HG03469 (cell line): ENCODE measurements around the gene ADCK1.
"Not testable (repeated sequence)": the region's sequence is repeated elsewhere in the genome, so short reads cannot be mapped to it uniquely, and the experiment has no call there.

Experiments
- ATAC-seq: cut with Tn5 transposase; IDR thresholded peaks from one replicate; pipeline ENCODE4 v1.9.1; 2021; ENCODE audit warnings: mild to moderate bottlenecking, moderate library complexity, moderate number of reproducible peaks; ENCODE audit not compliant: unreplicated experiment

ADCK1 gene

GRCh38 chr14:77805706-77806105, 5.8 kb downstream of the ADCK1 start:
- ATAC-seq, result no peak

- no peak for ATAC-seq
Measured at GRCh38 chr14:77808250-77808649, 8.3 kb downstream of the ADCK1 start.

- ATAC-seq, result no peak
Measured at GRCh38 chr14:77809011-77809410, 9.1 kb downstream of the ADCK1 start.

DNA sequence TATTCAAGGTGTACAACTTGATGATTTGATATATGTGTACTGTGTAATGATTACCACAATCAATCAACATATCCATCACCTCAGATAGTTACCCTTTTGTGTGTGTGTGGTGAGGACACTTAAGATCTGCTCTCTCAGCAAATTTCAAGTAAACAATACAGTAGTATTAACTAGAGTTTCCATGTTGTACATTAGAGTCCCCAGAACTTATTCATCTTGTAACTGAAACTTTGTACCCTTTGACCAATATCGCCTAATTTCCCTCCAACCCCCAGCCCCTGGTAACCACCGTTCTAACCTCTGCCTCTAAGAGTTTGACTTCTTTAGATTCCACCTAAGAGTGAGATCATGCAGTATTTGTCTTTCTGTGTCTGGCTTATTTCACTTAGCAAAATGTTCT, 12.1 kb downstream of the ADCK1 start:
- ATAC-seq, result peak; percentile 52

- ATAC-seq, result not testable (repeated sequence)
Measured at GRCh38 chr14:77812682-77813081, 12.8 kb downstream of the ADCK1 start.

DNA sequence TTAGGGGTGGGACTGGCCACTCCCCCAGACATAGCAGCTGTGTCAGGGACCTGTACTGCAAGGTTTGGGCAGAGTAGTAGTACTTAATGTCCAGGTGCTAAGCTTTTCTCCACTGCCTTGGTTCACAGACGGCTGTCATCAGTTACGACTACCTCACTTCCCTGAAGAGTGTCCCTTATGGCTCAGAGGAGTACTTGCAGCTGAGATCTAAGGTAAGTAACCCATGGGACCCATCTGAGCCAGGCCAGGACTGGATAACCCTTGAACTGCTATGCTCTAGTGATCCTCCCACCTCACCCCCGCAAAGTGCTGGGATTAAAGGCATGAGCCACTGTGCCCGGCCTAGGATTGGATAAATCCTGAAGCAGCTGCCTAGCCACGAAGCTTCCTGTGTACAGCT, 22.4 kb downstream of the ADCK1 start:
- no peak for ATAC-seq

DNA sequence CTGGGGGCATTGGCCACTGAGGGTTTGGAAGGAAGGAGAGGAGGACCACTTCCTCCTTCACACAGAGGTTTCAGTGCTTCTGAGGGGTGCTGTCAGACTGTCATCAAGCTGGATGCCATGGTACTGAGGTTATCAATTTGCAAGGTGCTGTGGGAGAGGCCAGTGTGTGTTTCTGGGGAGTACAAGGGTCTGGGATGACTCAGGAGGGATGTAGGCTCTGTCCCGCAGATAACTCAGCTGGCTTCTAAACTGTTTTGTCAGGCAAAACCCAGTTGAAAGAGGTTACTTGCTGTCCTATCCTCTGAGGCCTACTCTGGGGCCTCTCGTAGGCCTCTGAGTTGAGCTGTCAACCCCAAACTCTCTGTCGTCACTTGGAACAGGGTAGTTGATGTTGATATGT, 22.8 kb downstream of the ADCK1 start:
- no peak for ATAC-seq

DNA sequence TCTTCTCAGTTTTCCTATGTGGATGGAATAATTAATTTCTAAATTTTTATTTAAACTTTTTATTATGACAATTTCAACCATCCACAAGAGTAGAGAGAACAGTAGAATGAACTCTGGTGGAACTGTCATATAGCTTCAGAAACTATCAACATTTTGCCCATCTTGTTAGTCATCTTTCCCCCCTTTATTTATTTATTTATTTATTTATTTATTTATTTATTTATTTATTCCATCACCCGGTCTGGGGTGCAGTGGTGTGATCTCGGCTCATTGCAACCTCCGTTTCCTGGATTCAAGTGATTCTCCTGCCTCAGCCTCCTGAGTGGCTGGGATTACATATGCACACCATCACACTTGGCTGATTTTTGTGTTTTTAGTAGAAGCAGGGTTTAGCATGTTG, 23.5 kb downstream of the ADCK1 start:
- ATAC-seq, result no peak

DNA sequence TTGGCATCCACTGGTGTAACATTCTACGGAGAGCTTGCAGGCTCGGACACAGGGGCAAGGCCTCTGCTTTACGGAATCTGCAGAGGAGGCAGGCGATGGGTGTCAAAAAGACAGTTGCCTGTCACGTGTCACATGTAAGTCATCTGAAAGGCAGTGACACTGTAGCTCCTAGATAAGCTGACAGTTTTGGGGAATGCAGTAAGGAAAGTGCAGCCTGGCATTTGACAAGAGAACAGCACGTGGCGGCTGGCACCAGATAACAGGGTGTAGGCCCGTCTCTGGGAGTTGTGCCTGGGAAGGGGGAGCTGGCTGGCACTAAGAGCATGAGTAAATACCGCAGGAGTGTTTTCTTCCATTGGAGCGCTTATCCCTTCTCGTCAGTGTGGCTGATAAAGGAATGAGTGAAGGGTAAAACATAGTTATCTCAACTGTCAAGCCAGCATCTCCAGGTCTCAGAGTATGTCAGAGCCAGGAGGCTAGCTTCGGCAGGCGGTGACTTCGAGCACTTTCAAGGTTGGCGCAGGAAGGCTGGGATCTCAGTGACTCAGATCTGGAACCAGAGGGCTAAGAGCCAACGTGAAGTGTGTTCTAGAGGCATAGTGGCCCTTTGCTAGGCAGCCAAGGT, 26.1 kb downstream of the ADCK1 start:
- ATAC-seq, result no peak

DNA sequence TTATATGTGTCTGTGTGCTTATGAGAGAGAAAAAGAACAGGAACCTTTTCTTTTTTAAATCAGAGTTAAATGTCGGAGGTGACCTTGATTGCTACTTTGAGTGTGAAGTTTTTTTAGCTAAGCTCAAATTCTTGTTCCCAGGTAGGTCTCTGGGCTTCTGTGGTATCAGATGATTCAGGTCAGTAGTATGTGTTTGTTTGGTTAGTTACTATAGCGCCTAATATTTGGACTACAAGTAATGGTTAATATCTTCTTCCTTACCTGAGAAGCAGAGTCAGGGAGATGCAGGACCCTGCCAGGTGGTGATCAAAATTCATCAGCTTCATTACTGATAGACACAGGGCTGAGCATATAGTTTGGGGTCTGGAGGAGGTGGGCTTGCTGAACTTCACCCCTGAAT, 30.8 kb downstream of the ADCK1 start:
- ATAC-seq, result no peak

DNA sequence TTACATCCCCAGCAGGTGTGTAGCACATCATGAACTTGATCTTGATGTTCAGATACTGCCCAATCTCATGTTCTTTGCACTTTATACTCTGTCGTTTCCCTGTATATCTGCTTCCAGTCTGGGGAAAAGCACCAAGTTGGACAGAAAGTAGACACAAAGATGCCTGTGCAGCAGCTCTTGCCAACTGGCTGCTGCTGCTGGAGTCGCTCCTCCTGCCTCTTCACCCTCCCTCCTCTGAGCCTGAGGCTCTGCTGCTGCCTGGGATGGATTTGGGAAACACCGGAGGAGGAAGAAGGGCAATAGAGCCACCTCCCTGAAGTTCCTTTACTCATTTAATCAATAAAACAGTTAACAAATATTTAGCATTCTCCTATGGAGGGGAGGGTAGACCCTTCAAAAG, 32.4 kb downstream of the ADCK1 start:
- ATAC-seq, result no peak

GRCh38 chr14:77837926-77838325, 38.0 kb downstream of the ADCK1 start:
- ATAC-seq, result no peak

DNA sequence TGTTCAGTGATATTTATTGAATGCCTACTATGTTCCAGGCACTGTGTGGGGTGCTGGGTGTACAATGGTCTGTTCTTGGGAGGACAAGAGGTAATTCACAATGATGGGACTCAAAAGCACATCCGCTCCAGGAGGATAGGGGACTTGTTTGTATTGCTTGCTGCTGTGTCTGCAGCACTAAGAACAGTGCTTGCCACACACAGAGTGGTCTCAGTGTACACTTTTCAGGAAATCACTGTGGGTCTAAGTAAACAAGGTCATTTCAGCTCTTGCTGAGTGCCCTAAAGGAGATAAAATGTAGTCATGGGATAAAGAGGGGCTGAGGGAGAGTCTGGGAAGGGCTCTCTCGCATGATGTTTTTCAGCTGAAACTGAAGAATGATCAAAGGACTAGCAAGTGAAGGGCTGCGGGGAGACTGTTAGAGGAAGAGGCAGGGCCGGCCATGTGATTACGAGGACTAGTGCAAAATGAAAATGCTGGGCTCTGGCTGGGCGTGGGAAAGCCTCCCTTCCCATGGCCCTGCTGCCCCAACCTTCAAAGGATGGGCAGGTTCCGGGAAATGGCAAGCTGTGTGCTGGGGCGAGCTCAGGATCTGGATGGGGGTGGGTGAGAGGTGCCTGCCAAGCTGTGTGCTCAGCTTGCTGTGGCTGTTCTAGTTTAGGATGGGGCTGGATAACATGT, 39.1 kb downstream of the ADCK1 start:
- no peak for ATAC-seq

DNA sequence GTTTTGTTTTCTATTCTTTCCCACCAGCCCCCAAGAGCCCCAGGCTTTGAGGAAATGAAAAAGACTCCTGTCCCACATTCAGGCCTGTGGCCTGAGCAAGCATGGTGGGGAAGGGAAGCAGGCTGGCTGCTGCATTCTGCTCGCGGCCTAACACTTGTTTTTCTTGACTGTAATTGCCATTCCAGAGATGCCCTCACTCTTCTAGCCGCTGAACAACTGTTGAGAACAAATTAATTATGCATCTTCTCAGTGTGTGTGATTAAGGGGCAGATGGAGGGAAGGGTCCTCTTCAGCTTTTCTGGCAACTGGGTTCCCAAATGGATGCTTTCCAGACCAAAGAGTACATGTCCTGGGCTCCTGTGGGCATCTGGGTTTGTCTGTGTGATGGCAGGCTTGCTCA, 43.3 kb downstream of the ADCK1 start:
- no peak for ATAC-seq

DNA sequence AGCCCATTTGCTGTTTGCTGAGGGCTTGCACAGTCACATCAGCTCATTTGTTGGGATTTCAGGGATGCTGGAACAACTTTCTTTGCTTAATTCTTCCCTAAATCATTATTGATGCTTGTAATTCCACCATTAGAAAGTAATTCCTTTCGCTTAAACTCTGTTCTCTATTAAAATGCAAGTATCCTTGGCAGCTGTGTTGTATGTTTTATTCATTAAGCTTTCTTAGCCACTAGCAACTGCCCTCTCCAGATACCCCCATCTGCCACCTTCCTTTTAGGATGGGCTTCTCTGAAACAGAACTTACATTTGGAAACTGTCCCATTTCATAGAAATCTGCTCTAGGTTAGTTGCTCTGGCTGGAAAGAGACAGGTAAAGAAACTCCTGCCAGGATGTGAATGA, 43.7 kb downstream of the ADCK1 start:
- ATAC-seq, result no peak

DNA sequence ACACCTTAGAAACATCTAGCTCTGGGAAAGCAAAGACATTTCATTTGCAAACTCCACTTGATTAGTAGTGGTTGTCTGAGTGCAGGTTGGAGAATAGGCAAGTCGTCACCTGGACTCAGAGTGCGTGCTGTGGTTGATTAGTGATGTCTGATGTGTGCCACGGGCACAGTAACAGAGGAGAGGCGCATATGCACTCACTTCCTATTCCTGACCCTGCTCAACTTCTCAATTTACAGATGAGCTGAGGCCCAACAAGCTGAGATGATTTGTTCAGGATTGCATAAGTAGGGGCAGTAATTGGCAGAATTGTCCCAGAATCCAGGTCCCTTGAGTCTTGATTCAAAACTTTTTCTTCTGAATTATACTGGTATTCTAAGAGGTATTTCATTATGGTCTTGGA, 44.9 kb downstream of the ADCK1 start:
- ATAC-seq, result no peak

- no peak for ATAC-seq
Measured at GRCh38 chr14:77848031-77848430, 48.1 kb downstream of the ADCK1 start.

- ATAC-seq, result no peak
Measured at GRCh38 chr14:77849711-77850110, 49.8 kb downstream of the ADCK1 start.

- no peak for ATAC-seq
Measured at GRCh38 chr14:77853919-77854318, 54.0 kb downstream of the ADCK1 start.

DNA sequence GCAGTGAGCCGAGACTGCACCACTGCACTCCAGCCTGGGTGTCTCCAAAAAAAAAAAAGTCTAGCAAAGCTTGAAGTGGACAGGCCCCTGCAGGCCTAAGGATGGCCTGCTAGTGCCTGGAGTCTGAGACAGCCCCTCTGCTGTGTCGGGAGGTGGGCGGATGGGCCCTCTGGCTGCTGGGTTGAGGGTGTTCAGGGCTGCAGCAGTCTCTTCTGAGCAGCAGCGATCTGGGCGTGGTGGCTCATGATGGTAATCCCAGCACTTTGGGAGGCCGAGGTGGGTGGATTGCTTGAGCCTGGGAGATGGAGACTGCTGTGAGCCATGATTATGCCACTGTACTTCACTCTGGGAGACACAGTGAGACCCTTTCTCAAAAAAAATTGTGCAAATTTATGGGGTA, 57.0 kb downstream of the ADCK1 start:
- no peak for ATAC-seq

- no peak for ATAC-seq
Measured at GRCh38 chr14:77859934-77860570, 60.1 kb downstream of the ADCK1 start.

DNA sequence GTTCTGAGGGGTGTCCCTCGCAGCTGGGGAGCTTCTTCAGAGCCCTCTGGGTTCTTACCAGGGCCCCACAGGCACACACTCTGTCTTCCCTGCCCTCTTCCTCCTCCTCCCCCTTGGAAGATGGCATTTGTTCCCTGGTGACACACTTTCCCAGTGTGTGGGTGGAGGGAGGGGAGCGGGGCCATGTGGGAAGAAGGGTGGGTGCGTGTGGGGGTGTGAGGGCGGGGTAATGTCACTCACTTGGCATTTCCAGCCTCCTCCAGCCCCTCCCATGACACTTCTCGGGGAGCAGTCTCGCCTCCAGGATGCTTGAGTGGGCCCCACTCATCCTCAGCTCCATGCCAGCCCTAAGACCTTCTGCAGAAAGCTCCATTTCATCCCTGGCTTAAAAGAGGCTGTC, 61.3 kb downstream of the ADCK1 start:
- no peak for ATAC-seq
